Thyroid gland (tissue), 4 donors: ENCODE results near the gene COL8A1. TPM values are rescaled to one million over a fixed set of nuclear protein-coding genes. Genes with fewer than 3 reads are reported as not detected.
"Not testable (repeated sequence)": the region's sequence is repeated elsewhere in the genome, so short reads cannot be mapped to it uniquely, and the experiment has no call there.

Experiments used
- DNase-seq, 2 donors: peaks; one replicate each; pipeline ENCODE4 v3.0.0-alpha.2; 2019
- H3K27ac ChIP-seq, 3 donors: fragments of 200-600 bp; sonication (generic); 1 replicate in 2 of 3; 2 replicates in 1 of 3; pipeline ENCODE4 v1.5.1; 2016 to 2019; ENCODE audit warnings: mild to moderate bottlenecking in 1 of 3, moderate library complexity in 1 of 3
- H3K27me3 ChIP-seq: fragments of 200-600 bp; sonication (generic); one replicate; pipeline ENCODE4 v1.5.1; 2019
- H3K36me3 ChIP-seq, 2 donors: fragments of 200-600 bp; sonication (generic); one replicate each; pipeline ENCODE4 v1.5.1; 2016 to 2019
- H3K4me1 ChIP-seq, 2 donors: fragments of 200-600 bp; sonication (generic); one replicate each; pipeline ENCODE4 v1.5.1; 2017 to 2019
- H3K4me3 ChIP-seq, 3 donors: fragments of 200-600 bp; sonication (generic); replicated peaks in 1 of 3; 1 replicate in 2 of 3; 2 replicates in 1 of 3; pipeline ENCODE4 v1.5.1; 2016; ENCODE audit warnings: mild to moderate bottlenecking in 1 of 3
- H3K9me3 ChIP-seq: fragments of 200-600 bp; sonication (generic); one replicate; pipeline ENCODE4 v1.5.1; 2017
- POLR2A ChIP-seq, 2 donors: fragments of 450-650 bp; IDR thresholded peaks; one replicate each; pipeline ENCODE4 v1.6.1; 2017; ENCODE audit warnings: antibody characterized with exemption in 2 of 2, mild to moderate bottlenecking in 2 of 2, moderate library complexity in 1 of 2
- WGBS, 2 donors: methylation state at CpG; one replicate each; pipeline ENCODE4 v1.1.5; 2017; 5-methylcytosine and 5-hydroxymethylcytosine counted together
- intact Hi-C: fragments of 100-400 bp; cut with DNase I; formaldehyde crosslinking; loops from one replicate; pipeline ENCODE4 v1.15.1; 2023
- total RNA-seq, 4 donors: library from RNA; depleted of rRNA; stranded (reverse); fragments of >200 nt; gene quantifications; one replicate each; pipeline ENCODE4 v1.2.3, GENCODE V29; 2016
- TF ChIP-seq, protein P1 (sequence below), 6 experiments: fragments of 200-600 bp in 3 of 6; fragments of 450-650 bp in 3 of 6; sonication (generic) in 3 of 6; IDR thresholded peaks; one replicate each; pipeline ENCODE4 v1.5.1; 2016 to 2019; ENCODE audit warnings: antibody characterized with exemption in 6 of 6, mild to moderate bottlenecking in 2 of 6, inconsistent platforms in 1 of 6, moderate library complexity in 1 of 6

Gene COL8A1
- total RNA-seq, 4 donors from 2014 or later = 65.6 to 156 (median 95.6) TPM

GRCh38 chr3:99721633-99722007 is 83.2 kb downstream of the COL8A1 start:
- Histone ChIP-seq H3K9me3 (no peaks in the 10 kb centered on the region), H3K36me3 (no peaks in the 10 kb centered on the region), H3K27ac (no peak overlapping the region), H3K4me3 (no peak overlapping the region), H3K4me1 (no peaks in the 10 kb centered on the region), H3K27me3 (no peaks in the 10 kb centered on the region)
- no peak for DNase-seq
- intact Hi-C loops = no loop called here
- TF ChIP-seq, protein P1, sequence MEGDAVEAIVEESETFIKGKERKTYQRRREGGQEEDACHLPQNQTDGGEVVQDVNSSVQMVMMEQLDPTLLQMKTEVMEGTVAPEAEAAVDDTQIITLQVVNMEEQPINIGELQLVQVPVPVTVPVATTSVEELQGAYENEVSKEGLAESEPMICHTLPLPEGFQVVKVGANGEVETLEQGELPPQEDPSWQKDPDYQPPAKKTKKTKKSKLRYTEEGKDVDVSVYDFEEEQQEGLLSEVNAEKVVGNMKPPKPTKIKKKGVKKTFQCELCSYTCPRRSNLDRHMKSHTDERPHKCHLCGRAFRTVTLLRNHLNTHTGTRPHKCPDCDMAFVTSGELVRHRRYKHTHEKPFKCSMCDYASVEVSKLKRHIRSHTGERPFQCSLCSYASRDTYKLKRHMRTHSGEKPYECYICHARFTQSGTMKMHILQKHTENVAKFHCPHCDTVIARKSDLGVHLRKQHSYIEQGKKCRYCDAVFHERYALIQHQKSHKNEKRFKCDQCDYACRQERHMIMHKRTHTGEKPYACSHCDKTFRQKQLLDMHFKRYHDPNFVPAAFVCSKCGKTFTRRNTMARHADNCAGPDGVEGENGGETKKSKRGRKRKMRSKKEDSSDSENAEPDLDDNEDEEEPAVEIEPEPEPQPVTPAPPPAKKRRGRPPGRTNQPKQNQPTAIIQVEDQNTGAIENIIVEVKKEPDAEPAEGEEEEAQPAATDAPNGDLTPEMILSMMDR (IDR thresholded peaks at IDR 0.05) = no peak
- TF ChIP-seq POLR2A (IDR thresholded peaks at IDR 0.05) = no peak
- 77 to 86% methylated on average over 2 of the region's 2 CpGs for WGBS, 2 donors

DNA sequence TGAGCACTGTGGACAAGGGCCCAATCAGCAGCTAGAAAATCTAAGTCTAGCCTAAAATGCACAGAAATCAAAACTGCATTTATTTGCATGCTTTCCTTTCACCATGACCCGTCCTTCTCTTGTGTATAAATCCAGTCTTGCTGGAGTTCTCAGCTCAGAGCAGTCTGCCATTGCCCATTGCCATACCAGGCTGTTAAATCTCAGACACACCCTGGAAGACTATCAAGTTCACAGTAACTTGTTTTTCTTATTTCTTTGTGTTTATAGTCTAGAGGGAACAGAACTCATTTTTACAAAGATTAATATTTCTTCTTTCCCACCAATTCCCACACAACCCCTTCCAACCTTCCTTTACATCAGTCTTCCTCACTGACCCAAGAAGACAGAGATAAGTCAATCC is 85.9 kb downstream of the COL8A1 start:
- intact Hi-C loops = no loop called here
- Histone ChIP-seq H3K4me1 (no peaks in the 10 kb centered on the region), H3K36me3 (no peaks in the 10 kb centered on the region), H3K27ac (no peak overlapping the region), H3K9me3 (no peaks in the 10 kb centered on the region), H3K27me3 (no peaks in the 10 kb centered on the region), H3K4me3 (no peak overlapping the region)
- TF ChIP-seq, protein P1 (IDR thresholded peaks at IDR 0.05) = no peak
- no peak for TF ChIP-seq POLR2A (IDR thresholded peaks at IDR 0.05)
- 67 to 85% methylated on average over 1 of the region's 1 CpG for WGBS, 2 donors
- no peak for DNase-seq

DNA sequence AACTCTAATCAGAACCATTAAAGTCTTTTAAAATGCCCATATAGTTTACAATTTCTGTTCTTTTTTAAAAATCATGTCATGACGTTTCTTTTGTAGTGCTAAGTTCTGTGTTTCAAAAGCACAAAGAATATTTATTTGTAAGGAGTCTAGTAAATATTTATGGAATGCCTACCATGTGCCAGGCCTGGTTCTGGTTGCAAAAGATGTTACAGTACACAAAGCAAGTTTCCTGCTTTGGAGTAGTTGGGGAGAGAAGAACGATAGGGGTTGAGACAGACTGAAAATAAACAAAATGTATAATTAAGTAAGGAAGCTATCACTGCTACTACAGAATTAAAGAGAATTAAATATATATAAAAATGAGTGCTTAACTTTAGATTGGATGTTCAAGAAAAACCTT is 92.5 kb downstream of the COL8A1 start:
- H3K36me3 ChIP-seq = no peaks in the 10 kb centered on the region
- TF ChIP-seq, protein P1 (IDR thresholded peaks at IDR 0.05) = no peak
- TF ChIP-seq POLR2A (IDR thresholded peaks at IDR 0.05) = no peak
- H3K27me3 ChIP-seq = no peaks in the 10 kb centered on the region
- intact Hi-C loops = no loop called here
- DNase-seq = no peak
- no peak overlapping the region for H3K27ac ChIP-seq
- H3K4me1 ChIP-seq = no peaks in the 10 kb centered on the region
- no peak overlapping the region for H3K4me3 ChIP-seq
- 80 to 83% methylated on average over 2 of the region's 2 CpGs for WGBS, 2 donors
- H3K9me3 ChIP-seq = no peaks in the 10 kb centered on the region

- intact Hi-C loops = no loop called here
- DNase-seq = no peak
- no peak overlapping the region for H3K27ac ChIP-seq
Measured at GRCh38 chr3:99731499-99731898, 93.1 kb downstream of the COL8A1 start.

DNA sequence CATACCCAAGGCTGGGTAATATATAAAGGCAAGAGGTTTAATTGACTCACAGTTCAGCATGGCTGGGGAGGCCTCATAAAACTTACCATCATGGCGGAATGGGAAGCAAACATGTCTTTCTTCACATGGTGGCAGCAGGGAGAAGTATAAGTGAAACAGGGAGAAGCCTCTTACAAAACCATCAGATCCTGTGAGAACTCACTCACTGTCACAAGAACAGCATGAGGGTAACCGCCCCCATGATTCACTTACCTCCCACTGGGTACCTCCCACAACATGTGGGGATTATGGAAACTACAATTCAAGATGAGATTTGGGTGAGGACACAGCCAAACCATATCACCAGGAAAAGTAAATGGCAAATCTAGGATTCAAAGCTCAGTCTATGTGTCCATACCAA is 102.0 kb downstream of the COL8A1 start:
- DNase-seq, H3K27ac ChIP-seq, H3K4me1 ChIP-seq, H3K4me3 ChIP-seq, intact Hi-C loops, H3K27me3 ChIP-seq, H3K9me3 ChIP-seq, H3K36me3 ChIP-seq: not testable (repeated sequence)
- 88 to 95% methylated on average over 2 of the region's 2 CpGs for WGBS, 2 donors

More at GRCh38 chr3:99731499-99731898, 93.1 kb downstream of the COL8A1 start:
- no peaks in the 10 kb centered on the region for H3K36me3 ChIP-seq
- H3K4me1 ChIP-seq = no peaks in the 10 kb centered on the region
- TF ChIP-seq, protein P1 (IDR thresholded peaks at IDR 0.05) = no peak
- no peak for TF ChIP-seq POLR2A (IDR thresholded peaks at IDR 0.05)
- H3K27me3 ChIP-seq = no peaks in the 10 kb centered on the region
- WGBS, 2 donors = 93 to 98% methylated on average over 1 of the region's 1 CpG
- H3K9me3 ChIP-seq = no peaks in the 10 kb centered on the region
- H3K4me3 ChIP-seq = no peak overlapping the region

DNA sequence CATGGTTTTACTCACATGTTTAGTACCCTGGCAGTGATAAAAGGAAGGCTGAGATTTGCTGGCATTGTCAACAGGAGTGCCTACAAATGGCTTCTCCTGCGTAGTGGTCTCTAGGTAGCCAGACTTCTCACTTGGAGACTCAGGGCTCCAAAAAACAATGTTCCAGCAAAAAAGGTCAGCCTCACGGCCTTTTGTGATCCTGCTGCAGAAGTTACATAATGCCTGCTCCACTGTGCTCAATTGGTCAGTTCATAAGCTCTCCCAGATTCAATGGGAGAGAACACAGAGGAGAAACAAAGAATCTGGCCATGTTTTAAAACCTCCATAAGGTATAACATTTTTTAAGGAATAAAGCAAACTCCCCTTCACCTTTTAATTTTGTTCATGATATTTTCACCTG is 103.2 kb downstream of the COL8A1 start:
- 69 to 72% methylated on average over 2 of the region's 2 CpGs for WGBS, 2 donors
- no peaks in the 10 kb centered on the region for H3K9me3 ChIP-seq
- no peak overlapping the region for H3K27ac ChIP-seq
- peaks cover 0 to 4% of the 10 kb centered on the region in 2 donors for H3K36me3 ChIP-seq
- H3K4me1 ChIP-seq = no peaks in the 10 kb centered on the region
- TF ChIP-seq, protein P1 (IDR thresholded peaks at IDR 0.05) = no peak
- no peak for TF ChIP-seq POLR2A (IDR thresholded peaks at IDR 0.05)
- no peak for DNase-seq
- no peaks in the 10 kb centered on the region for H3K27me3 ChIP-seq
- intact Hi-C loops = no loop called here
- no peak overlapping the region for H3K4me3 ChIP-seq
